GM23248 (cell line): Measurements from ENCODE around the gene CTDP1.

ENCODE experiments used
- EZH2 ChIP-seq: fragments of 200-600 bp; sonication (generic); IDR thresholded peaks from 2 replicates; pipeline ENCODE4 v1.6.1; 2018; ENCODE audit warnings: antibody characterized with exemption, mild to moderate bottlenecking; ENCODE audit not compliant: insufficient read depth, poor library complexity, severe bottlenecking
- EZH2phosphoT487 ChIP-seq: fragments of 200-600 bp; sonication (generic); IDR thresholded peaks from 2 replicates; pipeline ENCODE4 v1.6.1; 2018; ENCODE audit warnings: antibody characterized with exemption, moderate library complexity, mild to moderate bottlenecking, low read depth; ENCODE audit not compliant: insufficient read depth

- no peak for TF ChIP-seq EZH2
- no peak for TF ChIP-seq EZH2phosphoT487
These were observed 37.0 kb upstream of the CTDP1 start for GRCh38 chr18:79642626-79643025.
